Endothelial cell of umbilical vein (primary cell): Measurements from ENCODE around the gene DDX47. TPM values are rescaled to one million over a fixed set of nuclear protein-coding genes. Genes with fewer than 3 reads are reported as not detected.

Experiments used
- BruUV-seq: library from RNA; stranded (reverse); fragments of 400-500 nt; replicated peaks from 2 replicates; lab custom pipeline; 2021; lab: Mats Ljungman, UMichigan
- CTCF ChIA-PET: fragments of 300-600, 350-600 bp; sonication (Branson Sonifier 250); formaldehyde crosslinking; loops from one replicate; lab custom pipeline; 2021; ENCODE audit warnings: antibody characterized with exemption, inconsistent platforms; lab: Charles Lee
- POLR2A ChIA-PET: fragments of 300-600, 350-600 bp; sonication (Branson Sonifier 250); formaldehyde crosslinking; loops from one replicate; lab custom pipeline; 2021; ENCODE audit warnings: antibody characterized with exemption, inconsistent platforms; lab: Charles Lee
- DNase-seq: peaks from one replicate; pipeline ENCODE4 v3.0.0-alpha.2; 2011; ENCODE audit warnings: low read depth, low spot score
- FAIRE-seq: peaks from 2 replicates; lab custom pipeline; 2011; peaks lifted over from hg19 to GRCh38; lab: Jason Lieb, UNC
- H2AFZ ChIP-seq: 2 replicates; pipeline ENCODE4 v1.6.0; 2012; ENCODE audit warnings: low read depth, low read length, control low read depth, inconsistent platforms
- H3K27ac ChIP-seq: 2 replicates; pipeline ENCODE4 v1.5.1; 2011; ENCODE audit warnings: low read depth, mild to moderate bottlenecking, control low read depth, low read length, moderate library complexity; ENCODE audit not compliant: insufficient read depth
- H3K27me3 ChIP-seq, 2 experiments: 2 replicates each; pipeline versions ENCODE4 v1.6.0 to v1.6.1; 2011; ENCODE audit warnings: low read length in 2 of 2, mixed read lengths in 1 of 2; ENCODE audit not compliant: control insufficient read depth in 2 of 2, insufficient read depth in 2 of 2
- H3K36me3 ChIP-seq, 2 experiments: 2 replicates in 1 of 2; 3 replicates in 1 of 2; pipeline ENCODE4 v1.5.1; 2011; ENCODE audit warnings: low read length in 2 of 2, mild to moderate bottlenecking in 1 of 2, moderate library complexity in 1 of 2; ENCODE audit not compliant: control insufficient read depth in 2 of 2, insufficient read depth in 2 of 2; ENCODE audit errors: extremely low read depth in 1 of 2
- H3K4me1 ChIP-seq: 3 replicates; pipeline ENCODE4 v1.5.1; 2011; ENCODE audit warnings: mild to moderate bottlenecking, low read length; ENCODE audit not compliant: control insufficient read depth, insufficient read depth; ENCODE audit errors: extremely low read depth
- H3K4me2 ChIP-seq: 2 replicates; pipeline ENCODE4 v1.6.1; 2011; ENCODE audit warnings: low read length, control low read depth, mixed read lengths; ENCODE audit not compliant: insufficient read depth
- H3K4me3 ChIP-seq, 3 experiments: fragments of 200-600 bp in 1 of 3; sonication (generic), shearing (Covaris generic) in 1 of 3; replicated peaks in 1 of 3; 2 replicates each; pipeline ENCODE4 v1.5.1; 2011 to 2016; ENCODE audit warnings: control low read depth in 3 of 3, low read length in 3 of 3, mild to moderate bottlenecking in 2 of 3, inconsistent platforms in 1 of 3, low read depth in 1 of 3, moderate library complexity in 1 of 3; ENCODE audit not compliant: insufficient read depth in 1 of 3
- H3K79me2 ChIP-seq: 2 replicates; pipeline ENCODE4 v1.6.0; 2012; ENCODE audit warnings: low read length, inconsistent platforms; ENCODE audit not compliant: control insufficient read depth, insufficient read depth
- H3K9ac ChIP-seq: replicated peaks from 2 replicates; pipeline ENCODE3; 2011; ENCODE audit warnings: low read length, control low read depth; ENCODE audit not compliant: insufficient read depth; ENCODE audit errors: extremely low read depth
- H3K9me1 ChIP-seq: replicated peaks from 3 replicates; pipeline ENCODE4 v1.6.0; 2011; ENCODE audit warnings: mild to moderate bottlenecking, low read length; ENCODE audit not compliant: control insufficient read depth, insufficient read depth; ENCODE audit errors: extremely low read depth
- H3K9me3 ChIP-seq: replicated peaks from 2 replicates; pipeline ENCODE4 v1.5.1; 2012; ENCODE audit warnings: low read length, inconsistent platforms; ENCODE audit not compliant: control insufficient read depth, insufficient read depth
- H4K20me1 ChIP-seq: replicated peaks from 2 replicates; pipeline ENCODE3; 2011; ENCODE audit warnings: mild to moderate bottlenecking, low read length; ENCODE audit not compliant: control insufficient read depth, insufficient read depth; ENCODE audit errors: extremely low read depth
- CTCF ChIP-seq, 2 donors: IDR thresholded peaks; 1 replicate in 1 of 2; 2 replicates in 1 of 2; pipeline ENCODE4 v1.5.1; 2011; ENCODE audit warnings: low read length in 2 of 2, mild to moderate bottlenecking in 2 of 2, moderate library complexity in 2 of 2, control low read depth in 1 of 2, inconsistent platforms in 1 of 2, low read depth in 1 of 2; ENCODE audit not compliant: insufficient read depth in 1 of 2; ENCODE audit errors: extremely low read depth in 1 of 2
- EZH2 ChIP-seq: IDR thresholded peaks from 2 replicates; pipeline ENCODE4 v1.6.1; 2012; ENCODE audit warnings: borderline replicate concordance, low read depth, mild to moderate bottlenecking, moderate library complexity, low read length, inconsistent platforms; ENCODE audit not compliant: severe bottlenecking
- FOS ChIP-seq: IDR thresholded peaks from 2 replicates; pipeline ENCODE4 v1.6.1; 2011; ENCODE audit warnings: mild to moderate bottlenecking, low read length, moderate library complexity, borderline replicate concordance; ENCODE audit not compliant: insufficient read depth
- GATA2 ChIP-seq: IDR thresholded peaks from 2 replicates; pipeline ENCODE4 v1.7.0; 2011; ENCODE audit warnings: low read depth, mild to moderate bottlenecking, moderate library complexity, mixed read lengths, low read length; ENCODE audit not compliant: insufficient read length, insufficient read depth
- JUN ChIP-seq: IDR thresholded peaks from 2 replicates; pipeline ENCODE4 v1.6.1; 2011; ENCODE audit warnings: borderline replicate concordance, low read depth; ENCODE audit not compliant: insufficient read length, insufficient read depth
- MAX ChIP-seq: IDR thresholded peaks from 2 replicates; pipeline ENCODE4 v1.6.1; 2011; ENCODE audit not compliant: insufficient read depth, insufficient read length
- POLR2A ChIP-seq: IDR thresholded peaks from 2 replicates; pipeline ENCODE4 v1.6.1; 2012; ENCODE audit warnings: low read depth, mild to moderate bottlenecking, control low read depth, low read length
- dilution Hi-C: fragments of 300-500 bp; cut with MboI; formaldehyde crosslinking; loops from one replicate; pipeline ENCODE4 v1.15.0; 2019; ENCODE audit warnings: low sequenced_read_pairs; ENCODE audit not compliant: extremely low pct_ligation_motif_present
- intact Hi-C: fragments of 100-400 bp; cut with micrococcal nuclease; formaldehyde crosslinking; loops from one replicate; pipeline ENCODE4 v1.10.0; 2022
- polyA plus RNA-seq, 4 experiments: library from polyadenylated mRNA; depleted of rRNA in 3 of 4; stranded (reverse) in 3 of 4; unstranded in 1 of 4; fragments of >200 nt; gene quantifications; 2 replicates each; pipeline versions ENCODE4 v1.2.1 to v1.2.3, GENCODE V29; 2011 to 2012; ENCODE audit warnings: missing spikeins in 1 of 4
- total RNA-seq: library from RNA; stranded (reverse); gene quantifications from 2 replicates; pipeline ENCODE4 v1.2.3, GENCODE V29; 2021

Gene DDX47
- total and polyA plus RNA-seq, 2 donors (not counting 3 experiments of a cell fraction or from before 2014, with no cell fraction given): 73.4 to 74.6 TPM

GRCh38 chr12:12819221-12819620 is 6.1 kb downstream of the DDX47 start:
- Histone ChIP-seq H3K27me3 (no peaks in the 10 kb centered on the region), H3K27ac (peak overlapping the region; percentile 93), H3K4me1 (peaks cover 53% of the 10 kb centered on the region), H4K20me1 (no peaks in the 10 kb centered on the region), H3K36me3 (peaks cover 2 to 19% of the 10 kb centered on the region in 2 experiments), H3K9me3 (no peaks in the 10 kb centered on the region), H3K4me3 (peak overlapping the region in 1 of 3 experiments; percentile 15), H2AFZ (no peak overlapping the region), H3K79me2 (peaks cover 61% of the 10 kb centered on the region), H3K9ac (peak overlapping the region; percentile 66), H3K9me1 (no peaks in the 10 kb centered on the region), H3K4me2 (peak overlapping the region; percentile 80)
- dilution Hi-C loops: no loop called here
- DNase-seq (no peak), FAIRE-seq (no peak)
- TSS peak; percentile 21 for BruUV-seq
- intact Hi-C loops: loop anchor here (1.0 kb wide), 1 partner anchor 16 kb away; no protein-coding TSS in a partner anchor
- ChIA-PET CTCF (interaction anchor here (0.6 to 1.9 kb wide), 10 partner anchors 11 to 97 kb away, joined by 3 to 11 read pairs (median 6); no protein-coding TSS in a partner anchor), POLR2A (interaction anchor here (0.7 kb wide), 1 partner anchor 18 kb away, joined by 4 read pairs; no protein-coding TSS in a partner anchor)
- TF ChIP-seq EZH2 (no peak), POLR2A (peak; percentile 27)

GRCh38 chr12:12819752-12820311 is 6.7 kb downstream of the DDX47 start:
- H3K9ac ChIP-seq: peak overlapping the region; percentile 66
- CTCF ChIA-PET: interaction anchor here (0.7 to 5.3 kb wide), 10 partner anchors 11 to 156 kb away, joined by 3 to 25 read pairs (median 7); no protein-coding TSS in a partner anchor
- H2AFZ ChIP-seq: no peak overlapping the region

More at GRCh38 chr12:12819752-12820311, 6.7 kb downstream of the DDX47 start:
- H3K27me3 ChIP-seq: no peaks in the 10 kb centered on the region
- POLR2A ChIA-PET: interaction anchor here (0.6 to 0.7 kb wide), 2 partner anchors 17 to 82 kb away, joined by 4 to 6 read pairs; no protein-coding TSS in a partner anchor
- FAIRE-seq: peak; percentile 76
- dilution Hi-C loops: no loop called here
- TF ChIP-seq FOS (peak; percentile 71), EZH2 (no peak), CTCF (IDR thresholded peaks at IDR 0.05; ENCODE audit: extremely low read depth in 1 of 2, insufficient read depth in 1 of 2, low read depth in 1 of 2, low read length in 2 of 2) (no peak), GATA2 (peak; percentile 94), MAX (no peak), JUN (peak; percentile 84)
- H3K9me1 ChIP-seq: no peaks in the 10 kb centered on the region
- no peaks in the 10 kb centered on the region for H3K9me3 ChIP-seq
- intact Hi-C loops: loop anchor here (1.0 to 5.0 kb wide), 2 partner anchors 17 to 277 kb away; no protein-coding TSS in a partner anchor
- DNase-seq: peak; percentile 85
- peaks cover 5 to 24% of the 10 kb centered on the region in 2 experiments for H3K36me3 ChIP-seq
- peak overlapping the region; percentile 80 for H3K4me2 ChIP-seq
- H3K4me3 ChIP-seq: peak overlapping the region in 1 of 3 experiments; percentile 15
- peaks cover 49% of the 10 kb centered on the region for H3K4me1 ChIP-seq
- BruUV-seq: no TSS peak
- peak overlapping the region; percentile 93 for H3K27ac ChIP-seq
- H3K79me2 ChIP-seq: peaks cover 55% of the 10 kb centered on the region
- H4K20me1 ChIP-seq: no peaks in the 10 kb centered on the region
